ENCODE results near the gene NDST1.

NDST1 gene

GRCh38 chr5:150574818-150575547, 67.1 kb downstream of the NDST1 start:
- H3K27me3 ChIP-seq (ENCODE audit: control insufficient read depth in 2 of 2, insufficient read depth in 2 of 2, low read length in 2 of 2), result no peaks in the 10 kb centered on the region
- no peak overlapping the region for H3K9ac ChIP-seq (ENCODE audit: low read depth in 1 of 2, low read length in 2 of 2)
- no peak overlapping the region for H3K27ac ChIP-seq (ENCODE audit: low read depth in 2 of 2, low read length in 2 of 2)
- H3K9me3 ChIP-seq (ENCODE audit: control insufficient read depth in 2 of 2, low read length in 2 of 2), result no peaks in the 10 kb centered on the region
- peaks cover 3 to 23% of the 10 kb centered on the region in 2 donors for H3K4me1 ChIP-seq (ENCODE audit: control insufficient read depth in 2 of 2, insufficient read depth in 2 of 2, low read length in 2 of 2)
- H3K4me3 ChIP-seq (ENCODE audit: low read length in 2 of 2), result no peak overlapping the region
- no peaks in the 10 kb centered on the region for H3K36me3 ChIP-seq (ENCODE audit: control insufficient read depth in 2 of 2, insufficient read depth in 2 of 2, low read length in 2 of 2)

GRCh38 chr5:150575745-150576448, 68.0 kb downstream of the NDST1 start:
- peaks cover 3 to 24% of the 10 kb centered on the region in 2 donors for H3K4me1 ChIP-seq (ENCODE audit: control insufficient read depth in 2 of 2, insufficient read depth in 2 of 2, low read length in 2 of 2)
- no peak overlapping the region for H3K27ac ChIP-seq (ENCODE audit: low read depth in 2 of 2, low read length in 2 of 2)
- H3K9ac ChIP-seq (ENCODE audit: low read depth in 1 of 2, low read length in 2 of 2), result no peak overlapping the region

GRCh38 chr5:150576449-150576949, 68.6 kb downstream of the NDST1 start:
- no peaks in the 10 kb centered on the region for H3K9me3 ChIP-seq (ENCODE audit: control insufficient read depth in 2 of 2, low read length in 2 of 2)
- no peaks in the 10 kb centered on the region for H3K36me3 ChIP-seq (ENCODE audit: control insufficient read depth in 2 of 2, insufficient read depth in 2 of 2, low read length in 2 of 2)
- no peak overlapping the region for H3K27ac ChIP-seq (ENCODE audit: low read depth in 2 of 2, low read length in 2 of 2)
- no peak overlapping the region for H3K9ac ChIP-seq (ENCODE audit: low read depth in 1 of 2, low read length in 2 of 2)
- H3K4me3 ChIP-seq (ENCODE audit: low read length in 2 of 2), result no peak overlapping the region
- H3K27me3 ChIP-seq (ENCODE audit: control insufficient read depth in 2 of 2, insufficient read depth in 2 of 2, low read length in 2 of 2), result no peaks in the 10 kb centered on the region
- H3K4me1 ChIP-seq (ENCODE audit: control insufficient read depth in 2 of 2, insufficient read depth in 2 of 2, low read length in 2 of 2), result peaks cover 3 to 24% of the 10 kb centered on the region in 2 donors

More at GRCh38 chr5:150575745-150576448, 68.0 kb downstream of the NDST1 start:
- Histone ChIP-seq H3K36me3 (ENCODE audit: control insufficient read depth in 2 of 2, insufficient read depth in 2 of 2, low read length in 2 of 2) (no peaks in the 10 kb centered on the region), H3K27me3 (ENCODE audit: control insufficient read depth in 2 of 2, insufficient read depth in 2 of 2, low read length in 2 of 2) (no peaks in the 10 kb centered on the region), H3K4me3 (ENCODE audit: low read length in 2 of 2) (no peak overlapping the region), H3K9me3 (ENCODE audit: control insufficient read depth in 2 of 2, low read length in 2 of 2) (no peaks in the 10 kb centered on the region)

- H3K9ac ChIP-seq (ENCODE audit: low read depth in 1 of 2, low read length in 2 of 2), result no peak overlapping the region
- no peaks in the 10 kb centered on the region for H3K36me3 ChIP-seq (ENCODE audit: control insufficient read depth in 2 of 2, insufficient read depth in 2 of 2, low read length in 2 of 2)
- no peaks in the 10 kb centered on the region for H3K27me3 ChIP-seq (ENCODE audit: control insufficient read depth in 2 of 2, insufficient read depth in 2 of 2, low read length in 2 of 2)
- no peak overlapping the region for H3K27ac ChIP-seq (ENCODE audit: low read depth in 2 of 2, low read length in 2 of 2)
- peaks cover 8 to 33% of the 10 kb centered on the region in 2 donors for H3K4me1 ChIP-seq (ENCODE audit: control insufficient read depth in 2 of 2, insufficient read depth in 2 of 2, low read length in 2 of 2)
- H3K4me3 ChIP-seq (ENCODE audit: low read length in 2 of 2), result no peak overlapping the region
- no peaks in the 10 kb centered on the region for H3K9me3 ChIP-seq (ENCODE audit: control insufficient read depth in 2 of 2, low read length in 2 of 2)
Observed at GRCh38 chr5:150577378-150578139, 69.6 kb downstream of the NDST1 start.

- Histone ChIP-seq H3K27ac (ENCODE audit: low read depth in 2 of 2, low read length in 2 of 2) (peak overlapping the region; percentile 15 to 63), H3K9ac (ENCODE audit: low read depth in 1 of 2, low read length in 2 of 2) (no peak overlapping the region), H3K4me3 (ENCODE audit: low read length in 2 of 2) (no peak overlapping the region), H3K4me1 (ENCODE audit: control insufficient read depth in 2 of 2, insufficient read depth in 2 of 2, low read length in 2 of 2) (peaks cover 18 to 47% of the 10 kb centered on the region in 2 donors), H3K36me3 (ENCODE audit: control insufficient read depth in 2 of 2, insufficient read depth in 2 of 2, low read length in 2 of 2) (no peaks in the 10 kb centered on the region), H3K9me3 (ENCODE audit: control insufficient read depth in 2 of 2, low read length in 2 of 2) (no peaks in the 10 kb centered on the region), H3K27me3 (ENCODE audit: control insufficient read depth in 2 of 2, insufficient read depth in 2 of 2, low read length in 2 of 2) (no peaks in the 10 kb centered on the region)
Observed at GRCh38 chr5:150578781-150579461, 71.0 kb downstream of the NDST1 start.

- H3K4me3 ChIP-seq (ENCODE audit: low read length in 2 of 2), result no peak overlapping the region
- H3K4me1 ChIP-seq (ENCODE audit: control insufficient read depth in 2 of 2, insufficient read depth in 2 of 2, low read length in 2 of 2), result peaks cover 24 to 49% of the 10 kb centered on the region in 2 donors
- no peaks in the 10 kb centered on the region for H3K9me3 ChIP-seq (ENCODE audit: control insufficient read depth in 2 of 2, low read length in 2 of 2)
- H3K9ac ChIP-seq (ENCODE audit: low read depth in 1 of 2, low read length in 2 of 2), result peak overlapping the region in 1 of 2 donors; percentile 2
- H3K27ac ChIP-seq (ENCODE audit: low read depth in 2 of 2, low read length in 2 of 2), result peak overlapping the region; percentile 63 to 77
- H3K27me3 ChIP-seq (ENCODE audit: control insufficient read depth in 2 of 2, insufficient read depth in 2 of 2, low read length in 2 of 2), result no peaks in the 10 kb centered on the region
- H3K36me3 ChIP-seq (ENCODE audit: control insufficient read depth in 2 of 2, insufficient read depth in 2 of 2, low read length in 2 of 2), result no peaks in the 10 kb centered on the region
Observed at GRCh38 chr5:150579462-150580400, 71.8 kb downstream of the NDST1 start.

GRCh38 chr5:150580917-150581316, 73.0 kb downstream of the NDST1 start:
- Histone ChIP-seq H3K4me1 (ENCODE audit: control insufficient read depth in 2 of 2, insufficient read depth in 2 of 2, low read length in 2 of 2) (peaks cover 33 to 56% of the 10 kb centered on the region in 2 donors), H3K36me3 (ENCODE audit: control insufficient read depth in 2 of 2, insufficient read depth in 2 of 2, low read length in 2 of 2) (no peaks in the 10 kb centered on the region), H3K9me3 (ENCODE audit: control insufficient read depth in 2 of 2, low read length in 2 of 2) (no peaks in the 10 kb centered on the region), H3K27me3 (ENCODE audit: control insufficient read depth in 2 of 2, insufficient read depth in 2 of 2, low read length in 2 of 2) (no peaks in the 10 kb centered on the region), H3K9ac (ENCODE audit: low read depth in 1 of 2, low read length in 2 of 2) (no peak overlapping the region), H3K4me3 (ENCODE audit: low read length in 2 of 2) (no peak overlapping the region), H3K27ac (ENCODE audit: low read depth in 2 of 2, low read length in 2 of 2) (no peak overlapping the region)

GRCh38 chr5:150582241-150583109, 74.5 kb downstream of the NDST1 start:
- Histone ChIP-seq H3K9me3 (ENCODE audit: control insufficient read depth in 2 of 2, low read length in 2 of 2) (no peaks in the 10 kb centered on the region), H3K36me3 (ENCODE audit: control insufficient read depth in 2 of 2, insufficient read depth in 2 of 2, low read length in 2 of 2) (no peaks in the 10 kb centered on the region), H3K27me3 (ENCODE audit: control insufficient read depth in 2 of 2, insufficient read depth in 2 of 2, low read length in 2 of 2) (no peaks in the 10 kb centered on the region), H3K4me3 (ENCODE audit: low read length in 2 of 2) (peak overlapping the region; percentile 38 to 49), H3K4me1 (ENCODE audit: control insufficient read depth in 2 of 2, insufficient read depth in 2 of 2, low read length in 2 of 2) (peaks cover 33 to 57% of the 10 kb centered on the region in 2 donors), H3K9ac (ENCODE audit: low read depth in 1 of 2, low read length in 2 of 2) (peak overlapping the region; percentile 26 to 39), H3K27ac (ENCODE audit: low read depth in 2 of 2, low read length in 2 of 2) (peak overlapping the region; percentile 59 to 88)
